Spleen (tissue), 7 donors: ENCODE results near the gene SCN7A.

ENCODE experiments used
- CTCF ChIP-seq, 11 experiments: fragments of 200-600 bp in 7 of 11; fragments of 450-650 bp in 4 of 11; sonication (generic) in 4 of 11; IDR thresholded peaks in 8 of 11; conservative IDR thresholded peaks in 3 of 11; 1 replicate in 7 of 11; 2 replicates in 4 of 11; pipeline versions ENCODE4 v1.4.0 to v1.8.0; 2016 to 2021; ENCODE audit warnings: antibody characterized with exemption in 11 of 11, inconsistent platforms in 4 of 11, mild to moderate bottlenecking in 1 of 11
- POLR2A ChIP-seq, 3 donors: fragments of 450-650 bp; IDR thresholded peaks; one replicate each; pipeline ENCODE4 v1.5.1; 2017; ENCODE audit warnings: antibody characterized with exemption in 3 of 3, mild to moderate bottlenecking in 1 of 3
- POLR2AphosphoS5 ChIP-seq, 3 donors: sonication (generic); formaldehyde crosslinking; IDR thresholded peaks; one replicate each; pipeline ENCODE4 v1.5.1; 2017; ENCODE audit warnings: antibody characterized with exemption in 3 of 3
- donor health status: DM: no; HTN: no; CAD: no; lungs with moderate emphysema.
- donor health status: DM: no; HTN: no; CAD: no.
- donor health status: DM: no; HTN: no; CAD: no.

- TF ChIP-seq POLR2AphosphoS5 (IDR thresholded peaks at IDR 0.05) (no peak), CTCF (IDR thresholded peaks at IDR 0.05 in 8 of 11, conservative IDR thresholded peaks at IDR 0.05 in 3 of 11) (no peak), POLR2A (IDR thresholded peaks at IDR 0.05) (no peak)
Observed at GRCh38 chr2:166365803-166366420, 128.1 kb downstream of the SCN7A start.
